ENCODE results near the gene TMPRSS6.

GRCh38 chr22:37079668-37080171, 29.8 kb downstream of the TMPRSS6 start:
- TF ChIP-seq CTCF (IDR thresholded peaks at IDR 0.05) = no peak
- no peak for TF ChIP-seq POLR2A (IDR thresholded peaks at IDR 0.05)

Data from adrenal gland (tissue), 5 donors.